Non-pigmented ciliary epithelial cell (primary cell): Measurements from ENCODE around the gene MTMR3.

ENCODE experiments used
- DNase-seq: peaks from one replicate; pipeline ENCODE4 v3.0.0-alpha.2; 2010; ENCODE audit warnings: low read depth

MTMR3 gene

DNA sequence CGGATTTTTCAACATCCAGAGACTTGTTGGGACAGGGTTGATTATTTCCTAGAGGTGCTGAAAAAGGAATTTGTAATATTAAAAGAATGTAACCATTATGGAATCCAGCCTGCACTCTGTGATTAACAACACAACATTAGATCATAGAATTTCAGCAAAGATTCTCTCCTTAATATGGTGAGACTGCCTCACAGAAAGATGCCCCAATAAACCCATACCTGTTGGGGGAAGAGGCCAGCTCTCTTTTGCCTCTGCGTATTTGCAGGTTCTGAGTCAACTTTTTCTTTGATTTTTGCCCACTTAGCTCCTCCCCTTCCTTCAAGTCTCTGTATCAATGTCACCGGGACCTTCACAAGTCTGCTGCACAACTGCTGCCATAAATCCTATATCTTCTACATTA is 12.4 kb upstream of the MTMR3 start:
- DNase-seq, result no peak

- no peak for DNase-seq
Observed at GRCh38 chr22:29871684-29872083, 11.3 kb upstream of the MTMR3 start.

DNA sequence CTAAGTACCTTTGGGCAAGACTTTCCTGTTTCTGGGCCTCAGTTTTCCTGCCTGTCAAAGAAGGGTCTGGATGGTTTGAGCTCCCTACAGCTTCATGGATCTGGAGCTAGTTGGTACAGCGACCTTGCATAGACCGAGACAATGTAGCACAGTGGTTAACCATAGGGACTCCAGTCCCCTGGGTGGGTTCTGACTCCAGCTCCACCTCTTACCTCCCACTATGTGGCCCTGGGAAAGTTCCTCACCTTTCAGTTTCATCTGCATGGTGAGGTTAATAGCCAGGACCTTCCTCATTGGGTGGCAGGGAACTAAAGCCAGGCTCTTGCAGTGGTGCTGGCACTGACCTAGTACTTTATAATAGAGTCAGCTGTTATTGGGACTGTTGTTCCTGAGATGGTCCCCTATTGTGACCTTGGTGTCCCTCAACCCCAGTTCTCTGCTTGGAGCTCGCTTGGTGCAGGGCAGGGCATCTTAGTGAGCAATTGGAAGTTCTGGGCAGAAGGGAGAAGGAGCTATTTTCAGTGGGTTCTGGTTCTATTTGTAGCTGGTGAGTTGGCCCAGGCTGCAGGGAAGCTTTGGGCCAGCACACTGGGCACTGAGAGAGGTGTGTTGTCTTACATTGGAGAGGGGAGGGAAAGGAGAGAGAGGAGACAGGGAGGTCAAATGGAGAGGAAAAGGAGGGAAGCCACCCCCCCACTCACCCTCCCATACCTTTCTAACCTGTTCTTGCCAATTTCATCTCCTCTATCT is 10.7 kb upstream of the MTMR3 start:
- no peak for DNase-seq

DNA sequence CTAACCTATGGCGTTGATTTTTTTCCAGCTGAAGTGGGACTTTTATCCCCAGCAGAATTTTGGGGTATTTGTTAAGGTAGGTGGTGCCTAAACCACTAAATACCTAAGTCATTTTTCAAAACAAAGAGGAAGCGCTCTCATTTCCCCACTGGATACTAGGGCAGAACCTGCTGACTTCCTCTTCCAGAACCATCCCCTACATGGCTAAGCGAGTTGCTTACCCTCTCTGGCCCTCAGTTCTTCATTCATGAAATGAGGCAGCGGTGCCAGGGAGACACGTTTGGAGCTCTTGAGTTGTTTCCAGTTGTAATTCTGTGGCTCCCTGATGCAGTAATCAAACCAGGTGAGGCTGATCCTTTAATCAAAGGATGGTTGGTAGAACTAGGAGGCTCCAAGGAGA is 10.0 kb upstream of the MTMR3 start:
- no peak for DNase-seq

DNA sequence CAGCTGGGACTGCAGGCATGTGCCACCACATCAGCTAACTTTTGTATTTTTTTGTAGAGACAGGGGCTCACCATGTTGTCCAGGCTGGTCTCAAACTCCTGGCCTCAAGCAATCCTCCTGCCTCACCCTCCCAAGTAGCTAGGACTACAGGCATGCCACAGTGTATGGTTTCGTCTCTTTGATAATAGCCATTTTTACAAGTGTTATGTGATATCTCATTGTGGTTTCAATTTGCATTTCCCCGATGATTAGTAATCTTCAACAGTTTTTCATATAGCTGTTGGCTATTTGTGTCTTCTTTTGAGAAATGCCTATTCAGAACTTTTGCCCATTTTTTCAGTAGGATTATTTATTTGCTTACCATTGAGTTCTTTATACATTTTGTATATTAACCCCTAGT is 9.0 kb upstream of the MTMR3 start:
- no peak for DNase-seq

GRCh38 chr22:29877620-29878019 is 5.4 kb upstream of the MTMR3 start:
- no peak for DNase-seq

DNA sequence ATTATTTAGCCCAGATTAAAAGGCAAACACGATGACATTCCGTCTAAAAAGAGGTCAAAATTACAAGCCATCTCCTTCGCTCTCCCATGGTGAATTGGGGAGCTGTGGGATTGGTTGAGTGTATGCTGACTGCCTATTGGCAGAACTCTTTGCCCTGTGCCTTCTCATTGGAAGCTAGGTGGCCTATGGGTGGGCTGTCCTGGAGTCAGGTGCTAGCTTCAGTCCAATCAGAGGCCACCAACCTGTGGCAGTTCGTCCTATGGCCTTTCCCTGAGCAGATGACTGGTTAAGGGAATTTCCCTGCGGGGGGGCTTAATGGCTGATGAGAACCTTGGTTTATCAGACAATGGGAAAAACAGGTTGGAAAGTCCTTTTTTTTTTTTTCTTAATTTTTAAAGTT is 3.2 kb upstream of the MTMR3 start:
- no peak for DNase-seq

GRCh38 chr22:29882716-29883044 is 294 bp upstream of the MTMR3 start:
- DNase-seq, result no peak

DNA sequence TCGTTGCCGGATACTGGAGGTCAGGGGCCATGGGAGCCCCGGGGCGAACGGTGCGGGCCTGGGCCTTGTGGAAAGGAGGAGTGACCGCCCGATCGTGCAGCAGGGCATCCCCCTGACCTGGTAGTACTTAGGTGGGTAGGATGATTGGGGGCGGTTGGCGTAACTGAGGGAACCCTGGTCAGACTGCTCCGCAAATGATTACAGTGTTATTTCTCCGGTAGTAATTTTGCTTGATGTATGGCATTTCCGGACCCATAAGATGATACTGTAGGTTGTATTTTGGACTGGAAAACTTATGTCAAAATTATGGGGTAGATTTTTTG is 762 bp downstream of the MTMR3 start:
- no peak for DNase-seq

GRCh38 chr22:29885610-29886009 is 2.6 kb downstream of the MTMR3 start:
- DNase-seq, result no peak

GRCh38 chr22:29886596-29886995 is 3.6 kb downstream of the MTMR3 start:
- DNase-seq, result no peak

GRCh38 chr22:29887358-29887757 is 4.4 kb downstream of the MTMR3 start:
- no peak for DNase-seq

DNA sequence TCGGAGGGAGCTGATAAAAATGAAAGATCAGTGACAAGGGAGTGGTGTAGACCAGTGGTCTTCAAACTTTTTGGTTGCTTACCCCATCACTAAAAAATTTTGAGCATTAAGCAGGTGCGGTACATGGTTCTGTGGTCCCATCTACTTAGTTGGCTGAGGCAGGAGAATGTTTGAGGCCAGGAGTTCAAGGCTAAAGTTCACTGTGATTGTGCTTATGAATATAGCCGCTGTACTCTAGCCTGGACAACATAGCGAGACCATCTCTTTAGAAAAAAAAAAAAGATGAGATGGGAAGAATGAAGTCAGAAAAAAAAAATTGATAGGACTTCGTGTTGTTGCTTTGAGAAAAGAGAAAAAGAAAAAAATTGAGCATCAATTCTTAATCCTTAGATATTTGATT is 7.8 kb downstream of the MTMR3 start:
- no peak for DNase-seq

DNA sequence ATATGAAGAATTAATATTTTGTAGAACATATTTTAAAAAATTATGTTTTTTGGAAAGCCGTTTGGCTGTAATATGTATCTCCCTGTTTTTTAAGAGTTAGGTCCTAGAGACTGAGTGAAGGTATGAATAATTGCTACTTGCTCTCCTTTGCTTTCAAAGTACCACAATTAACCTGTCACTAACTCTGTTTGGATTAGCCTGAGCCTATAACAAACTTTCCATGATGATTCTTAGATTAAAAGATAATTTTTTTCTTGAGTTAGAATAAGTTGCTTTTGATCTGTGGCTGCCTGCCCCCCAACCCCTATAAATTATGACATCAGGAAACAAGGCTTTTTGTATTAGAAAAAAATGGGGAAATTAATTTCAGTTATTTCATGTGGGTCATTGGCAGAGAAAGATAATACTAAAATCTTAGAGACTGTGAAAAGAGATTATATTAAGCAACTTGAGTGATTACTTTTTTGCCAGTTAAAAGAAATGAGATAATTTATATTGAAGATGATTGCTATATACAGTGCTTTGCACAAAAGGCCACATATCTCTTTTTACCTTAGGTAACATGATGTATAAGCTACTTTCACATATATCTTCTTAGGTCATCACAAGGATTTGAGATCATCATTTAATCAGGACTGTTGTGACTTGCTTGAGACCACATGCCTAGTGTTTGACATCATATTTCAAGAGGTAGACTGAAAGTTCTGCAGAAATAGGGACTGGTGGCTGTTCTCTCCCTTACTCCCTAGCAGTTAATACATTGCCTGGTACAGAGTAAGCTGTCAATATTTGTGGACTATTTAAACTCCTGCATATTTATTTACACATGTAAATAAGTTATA is 9.6 kb downstream of the MTMR3 start:
- DNase-seq, result no peak

DNA sequence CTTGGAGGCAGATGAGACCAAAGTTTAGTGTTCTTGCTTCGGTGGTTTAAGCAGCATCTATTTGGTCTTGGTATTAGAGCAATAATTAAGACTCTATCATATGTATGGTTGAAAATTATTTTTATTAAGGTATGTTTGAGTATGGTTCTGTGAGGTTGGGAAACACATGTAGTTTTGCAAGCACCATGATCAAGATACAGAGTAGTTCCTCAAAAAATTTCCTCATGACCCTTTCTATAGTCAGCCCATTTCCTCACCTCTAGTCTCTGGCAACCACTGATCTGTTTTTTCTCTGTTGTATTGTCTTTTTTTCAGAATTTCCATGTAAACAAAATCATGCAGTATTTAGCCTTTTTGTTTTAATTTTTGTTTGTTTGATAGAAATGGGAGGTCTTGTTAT is 18.4 kb downstream of the MTMR3 start:
- no peak for DNase-seq

GRCh38 chr22:29903371-29903770 is 20.4 kb downstream of the MTMR3 start:
- no peak for DNase-seq

DNA sequence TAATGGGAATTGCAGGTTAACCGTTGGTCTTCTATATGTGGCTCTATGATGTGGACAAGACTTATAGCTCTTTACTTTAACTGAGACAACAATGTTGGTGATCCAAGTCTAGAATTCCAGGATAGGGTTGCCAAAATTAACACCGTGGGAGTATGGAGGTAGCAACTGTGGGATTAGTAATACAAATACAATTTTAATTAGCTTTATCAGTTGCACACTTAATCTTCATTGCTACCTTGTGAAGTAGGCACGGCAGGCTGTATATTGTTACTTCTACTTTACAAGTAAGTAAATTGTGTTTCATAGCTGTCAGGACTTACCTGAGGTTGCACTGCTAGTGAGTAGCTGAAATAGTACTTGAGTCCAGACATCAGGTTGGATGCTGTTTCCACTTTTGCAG is 21.0 kb downstream of the MTMR3 start:
- no peak for DNase-seq

DNA sequence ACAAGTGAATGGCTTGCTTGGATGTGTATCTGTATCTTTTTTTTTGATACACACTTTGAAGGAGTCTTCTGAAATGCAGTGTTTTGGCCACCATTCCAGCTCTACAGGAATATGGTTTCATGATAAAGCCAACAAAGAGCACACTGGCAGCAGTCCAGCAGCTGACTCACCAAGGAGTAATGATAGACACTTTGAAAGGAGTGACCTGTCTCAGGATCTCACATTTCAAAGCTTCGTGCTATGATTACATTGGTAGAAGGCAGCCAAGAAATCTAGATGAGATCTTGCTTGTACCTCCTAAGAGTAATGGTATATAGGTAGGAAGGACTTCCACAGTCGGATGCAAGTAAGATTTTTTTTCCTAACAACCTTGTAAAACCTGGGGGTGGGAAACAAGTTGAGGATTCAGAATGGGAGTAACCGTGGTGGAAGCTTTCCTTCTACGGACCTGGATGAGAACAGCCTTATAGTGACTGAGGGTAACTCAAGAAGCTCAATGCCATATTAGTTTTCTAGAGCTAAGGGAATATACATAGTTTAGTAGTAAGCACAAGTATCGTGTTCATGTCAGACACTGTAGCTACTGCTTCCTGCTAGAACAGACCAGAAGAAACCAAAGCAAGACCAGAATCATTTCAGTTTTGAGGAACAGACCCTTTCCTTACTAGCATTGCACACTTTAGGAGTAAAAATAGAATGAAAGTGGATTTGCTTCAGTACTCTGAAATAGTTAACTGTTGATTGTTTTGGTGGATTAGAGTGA is 25.0 kb downstream of the MTMR3 start:
- DNase-seq, result peak; percentile 90

DNA sequence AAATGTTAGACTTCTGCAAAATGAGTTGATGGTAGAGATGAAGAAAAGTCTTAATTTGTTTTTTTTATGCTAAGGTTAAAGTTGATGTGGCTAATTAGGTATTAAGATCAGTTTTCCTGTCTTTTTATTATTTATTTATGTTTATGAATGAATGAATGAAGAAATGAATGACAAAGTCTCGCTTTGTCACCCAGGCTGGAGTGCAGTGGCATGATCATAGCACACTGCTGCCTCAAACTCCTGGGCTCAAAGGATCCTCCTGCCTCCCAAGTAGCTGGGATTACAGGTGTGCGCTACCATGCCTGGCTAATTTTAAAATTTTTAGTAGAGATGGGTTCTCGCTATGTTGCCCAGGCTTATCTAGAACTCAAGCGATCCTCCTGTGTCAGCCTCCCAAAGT is 29.2 kb downstream of the MTMR3 start:
- no peak for DNase-seq

- peak; percentile 79 for DNase-seq
Observed at GRCh38 chr22:29912605-29913398, 29.8 kb downstream of the MTMR3 start.

DNA sequence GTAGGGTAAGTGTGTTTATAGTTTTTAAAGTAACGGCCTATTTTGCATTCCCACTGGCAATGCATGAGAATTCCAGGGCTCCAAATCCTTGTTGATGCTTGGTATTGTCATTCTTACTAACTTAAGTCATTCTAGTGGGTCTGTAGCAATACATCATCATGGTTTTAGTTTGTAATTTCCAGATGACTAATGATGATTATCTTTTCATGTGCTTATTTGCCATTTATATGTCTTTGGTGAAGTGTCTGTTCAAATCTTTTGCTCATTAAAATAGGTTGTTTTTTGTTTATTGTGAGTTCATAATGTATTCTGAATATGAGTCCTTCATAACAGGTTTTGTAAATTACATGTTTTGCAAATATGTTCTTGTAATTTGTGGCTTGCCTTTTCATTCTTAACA is 31.2 kb downstream of the MTMR3 start:
- peak; percentile 67 for DNase-seq

DNA sequence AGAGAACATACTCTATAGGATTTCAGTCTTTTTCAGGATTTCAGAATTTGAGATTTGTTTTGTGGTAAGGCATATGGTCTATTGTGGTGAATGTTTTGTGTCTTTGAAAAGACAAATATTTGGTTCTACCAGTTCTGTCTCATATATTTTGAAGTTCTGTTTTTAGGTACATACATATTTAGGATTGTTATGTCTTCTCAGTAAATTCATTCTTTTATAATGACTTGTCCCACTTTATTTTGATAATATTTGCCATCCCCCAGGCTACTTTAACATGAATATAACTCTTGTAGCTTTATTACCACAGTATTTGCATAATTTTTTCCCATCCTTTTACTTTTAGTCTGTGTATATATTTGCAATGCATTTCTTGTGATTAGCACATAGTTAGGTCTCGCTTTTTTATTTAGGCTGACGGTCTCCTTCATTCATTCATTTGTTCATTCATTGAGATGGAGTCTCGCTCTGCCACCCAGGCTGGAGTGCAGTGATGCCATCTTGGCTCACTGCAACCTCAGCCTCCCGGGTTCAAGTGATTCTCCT is 32.1 kb downstream of the MTMR3 start:
- no peak for DNase-seq
